HG03045 (cell line): ENCODE results near the gene SCO1.
A peak's percentile ranks its signal among the peaks of the same experiment; 100 is the strongest.
"Not testable (repeated sequence)": the region's sequence is repeated elsewhere in the genome, so short reads cannot be mapped to it uniquely, and the experiment has no call there.

Experiments used
- ATAC-seq: cut with Tn5 transposase; IDR thresholded peaks from one replicate; pipeline ENCODE4 v1.9.1; 2021; ENCODE audit warnings: mild to moderate bottlenecking, moderate library complexity; ENCODE audit not compliant: unreplicated experiment

SCO1 gene

DNA sequence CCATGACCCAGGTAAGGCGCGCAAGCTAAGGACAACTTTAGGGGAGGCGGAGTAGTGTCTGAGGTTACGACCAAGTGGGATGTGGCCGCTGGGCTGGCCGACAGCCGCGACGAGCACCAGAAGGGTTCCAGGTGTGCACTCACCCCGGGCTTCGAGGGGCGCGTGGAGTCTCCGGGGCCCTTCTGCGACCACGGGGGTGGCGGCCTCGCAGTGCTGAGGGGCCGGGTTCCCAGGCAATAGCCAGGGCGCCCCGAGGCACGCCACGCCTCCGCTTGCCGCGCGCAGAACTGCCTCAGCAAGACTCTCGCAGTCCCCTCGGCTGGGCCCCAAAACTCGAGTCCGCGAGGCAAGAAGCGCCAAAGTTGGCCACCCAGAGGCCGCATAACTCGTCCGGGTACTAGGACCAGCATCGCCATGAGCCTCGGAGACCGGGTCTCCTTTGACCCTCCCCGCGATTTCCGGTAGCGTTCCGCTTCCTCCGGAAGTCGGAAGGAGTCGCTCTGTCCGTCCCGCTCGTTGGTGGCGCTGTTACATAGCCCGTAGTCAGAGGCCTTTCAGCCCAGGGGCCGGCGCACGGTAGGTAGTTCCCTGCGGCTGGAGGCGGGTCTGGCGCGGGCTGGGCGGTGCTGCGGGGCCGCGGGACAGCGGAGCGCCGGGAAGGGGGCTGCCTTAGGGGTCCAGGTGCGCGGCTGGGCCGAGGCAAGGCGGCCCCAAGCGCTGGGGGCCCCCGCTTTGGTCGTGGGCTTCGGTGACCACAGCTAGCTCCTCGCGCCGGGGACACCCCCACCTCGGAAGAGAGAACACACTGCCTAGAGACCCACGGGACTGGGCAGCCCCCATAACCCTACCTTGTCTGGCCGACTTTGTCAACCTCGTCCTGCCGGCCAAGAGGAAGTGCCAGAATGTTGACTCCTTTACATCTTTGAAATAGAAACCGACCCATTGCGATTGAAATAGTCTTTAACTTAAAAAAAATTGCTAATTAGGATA is at the start of gene SCO1, which contains the start of gene ADPRM:
Gene SCO1 (minus strand): TSS at position 442 of the 990 bp plus-strand sequence. CDS start 26 bp downstream, at position 416.
Gene ADPRM (plus strand): TSS at position 503 of the 990 bp plus-strand sequence. CDS start 7,333 bp downstream, outside the sequence.
- ATAC-seq: peak; percentile 97

DNA sequence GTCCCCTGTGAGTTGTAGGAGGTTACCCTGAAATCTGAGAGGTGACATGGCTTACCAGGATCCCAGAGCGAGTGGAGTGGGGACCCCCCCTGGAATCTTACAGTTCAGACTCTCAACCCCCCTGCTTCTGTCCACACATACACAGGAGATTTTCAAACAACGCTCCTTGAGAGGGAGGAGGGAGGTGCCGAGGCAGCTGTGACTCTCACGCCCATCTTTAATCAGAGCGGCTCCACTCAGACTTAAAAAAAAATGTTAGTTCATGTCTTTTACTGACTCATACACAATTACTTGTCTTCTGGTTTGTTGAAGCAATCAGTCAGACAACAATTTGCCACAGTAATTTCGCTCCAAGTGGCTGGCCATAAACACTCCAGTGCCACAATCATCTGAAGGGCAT is 47.9 kb upstream of the SCO1 start:
- ATAC-seq: no peak

DNA sequence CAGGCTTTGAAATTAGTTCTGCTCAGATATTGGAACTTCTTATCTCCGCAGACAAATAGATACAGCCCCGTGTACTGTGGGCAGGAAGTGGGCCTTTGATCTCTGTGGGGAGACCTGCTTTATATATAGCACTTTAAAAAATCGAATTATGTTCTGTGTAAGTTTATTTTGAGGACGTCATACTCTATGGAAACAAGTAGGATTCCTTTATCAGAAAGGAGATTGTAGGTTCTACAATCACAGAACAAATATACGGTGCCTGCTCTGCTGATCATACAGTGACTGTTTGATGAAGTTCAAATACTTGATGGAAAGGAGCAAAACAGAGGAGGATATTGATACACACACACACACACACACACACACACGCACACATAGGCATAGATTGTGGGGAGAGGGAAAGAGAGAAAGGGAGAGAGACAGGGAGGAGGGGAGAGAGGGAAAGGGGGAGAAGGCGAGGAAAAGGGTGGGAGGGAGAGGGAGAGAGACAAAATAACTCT is 47.2 kb upstream of the SCO1 start:
- no peak for ATAC-seq

DNA sequence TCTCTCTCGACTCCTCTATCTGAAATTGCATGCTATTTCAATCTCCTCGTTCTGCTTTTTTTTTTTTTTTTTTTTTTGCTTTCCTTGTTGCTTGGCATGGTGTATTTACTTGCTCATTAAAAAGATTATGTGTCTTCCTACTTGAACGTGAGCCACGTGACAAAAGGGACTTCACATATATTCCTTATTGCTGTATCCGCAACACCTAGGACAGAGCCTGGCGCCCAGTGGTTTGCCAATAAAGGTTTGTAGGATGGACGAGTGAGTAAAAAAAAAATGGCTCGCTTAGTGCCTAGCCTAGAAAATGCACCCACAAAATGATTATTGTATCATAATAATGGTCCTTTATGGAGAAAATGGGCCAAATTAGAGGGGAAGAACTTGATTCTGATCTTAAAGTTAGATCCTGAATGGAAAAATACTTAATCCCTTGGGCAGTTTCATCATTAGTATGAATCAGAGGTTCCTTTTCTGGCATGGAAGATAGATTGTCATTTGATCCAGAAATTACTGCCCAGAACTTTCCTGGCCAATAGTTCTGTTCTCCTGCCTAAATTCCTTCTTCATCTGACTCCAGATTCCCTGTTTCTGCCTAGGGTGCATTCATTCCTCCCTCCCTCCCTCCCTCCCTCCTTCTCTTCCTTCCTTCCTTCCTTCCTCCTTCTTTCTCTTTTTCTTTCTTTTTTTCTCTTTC is 46.1 kb upstream of the SCO1 start:
- no peak for ATAC-seq

DNA sequence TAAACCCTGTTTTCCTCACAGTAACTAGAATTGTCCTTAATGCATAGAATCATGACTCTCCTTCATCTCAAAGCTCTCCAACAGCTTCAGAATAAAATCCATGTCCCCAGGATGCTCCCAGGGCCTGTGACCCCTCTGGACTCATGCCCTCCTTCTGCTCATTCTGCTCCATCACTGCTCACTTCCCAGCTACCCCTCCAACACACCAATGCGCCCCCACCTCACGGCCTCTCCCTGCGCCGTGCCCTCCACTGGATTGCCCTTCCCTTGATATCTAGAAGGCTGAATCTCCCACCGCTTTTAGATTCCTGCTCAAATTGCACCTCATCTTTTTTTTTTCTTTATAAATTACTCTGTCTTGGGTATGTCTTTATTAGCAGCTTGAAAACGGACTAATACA is 45.1 kb upstream of the SCO1 start:
- no peak for ATAC-seq

DNA sequence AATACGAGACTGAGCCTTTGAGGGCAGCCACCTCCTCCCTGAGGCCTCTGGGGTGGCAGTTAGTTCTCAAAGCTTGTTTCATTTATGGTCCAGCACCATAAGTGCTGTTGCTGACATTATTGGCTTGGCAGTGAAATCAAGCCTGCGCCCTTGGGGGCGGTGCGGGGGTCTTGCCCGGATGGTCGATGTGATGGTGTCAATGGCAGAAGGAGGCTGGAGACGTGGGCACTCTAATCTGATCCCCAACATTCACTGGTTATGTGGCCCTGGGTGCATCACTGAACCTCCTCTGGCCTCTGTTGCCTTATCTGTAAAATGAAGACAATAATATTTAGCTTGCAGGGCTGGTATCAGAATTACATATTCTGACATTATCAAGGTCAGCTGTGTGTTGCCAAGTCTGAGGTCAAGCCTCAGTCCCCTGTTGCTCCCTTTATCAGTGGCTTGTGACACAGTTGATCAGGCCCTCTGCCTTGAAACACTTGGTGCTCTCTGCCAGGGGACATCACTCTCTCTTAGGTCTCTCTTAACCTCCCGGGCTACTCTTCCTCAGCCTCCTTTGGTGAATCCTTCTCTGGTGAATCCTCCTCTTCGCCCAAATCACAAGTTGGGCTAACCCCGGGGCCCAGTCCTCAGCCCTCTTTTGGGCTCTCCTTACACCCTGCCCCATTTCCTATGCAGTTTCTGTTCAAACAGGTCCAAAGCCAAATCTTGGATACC is 44.2 kb upstream of the SCO1 start:
- no peak for ATAC-seq

DNA sequence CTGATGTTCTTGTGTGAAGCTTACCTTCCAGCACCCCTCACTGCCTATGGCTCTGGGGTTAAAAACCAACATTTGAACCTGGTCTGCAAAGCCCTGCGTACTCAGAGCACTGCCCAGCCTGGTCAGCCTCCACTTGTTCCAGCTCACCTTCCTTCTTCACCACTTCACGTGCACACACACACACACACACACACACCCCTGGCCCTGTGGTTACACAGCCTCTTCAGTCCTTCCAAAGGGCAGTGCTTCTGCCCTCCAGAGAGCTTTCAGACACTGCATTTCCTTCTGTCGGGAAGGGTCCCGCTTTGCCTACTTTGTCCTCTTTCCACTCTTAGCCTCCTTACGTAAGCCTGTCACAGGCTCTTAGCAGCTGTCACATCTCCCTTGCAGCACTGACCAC is 42.1 kb upstream of the SCO1 start:
- ATAC-seq: no peak

DNA sequence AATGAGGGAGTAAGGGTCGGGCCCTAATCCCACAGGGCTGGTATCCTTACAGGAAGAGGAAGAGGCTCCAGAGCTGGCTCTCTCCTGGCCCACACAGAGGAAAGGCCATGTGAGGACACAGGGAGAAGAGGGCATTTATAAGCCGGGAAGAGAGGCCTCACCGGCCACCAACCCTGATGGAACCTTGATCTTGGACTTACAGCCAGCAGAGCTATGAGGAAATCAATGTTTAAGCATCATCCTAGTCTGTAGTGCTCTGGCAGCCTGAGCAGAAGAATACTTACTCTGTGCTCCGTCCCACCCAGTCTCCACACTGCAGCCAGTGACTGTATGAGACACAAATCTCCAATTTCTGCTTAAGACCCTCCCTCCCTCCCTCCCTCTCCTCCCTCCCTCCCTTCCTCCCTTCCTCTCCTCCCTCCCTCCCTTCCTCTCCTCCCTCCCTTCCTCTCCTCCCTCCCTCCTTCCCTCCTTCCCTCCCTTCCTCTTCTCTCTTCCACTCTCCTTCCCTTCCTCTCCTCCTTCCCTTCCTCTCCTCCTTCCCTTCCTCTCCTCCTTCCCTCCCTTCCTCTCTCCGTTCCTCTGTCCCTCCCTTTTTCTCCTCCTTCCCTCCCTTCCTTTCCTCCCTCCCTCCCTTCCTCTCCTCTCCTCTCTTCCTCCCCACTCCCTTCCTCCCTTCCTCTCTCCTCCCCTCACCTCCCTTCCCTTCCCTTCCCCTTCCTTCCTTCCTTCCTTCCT is 41.4 kb upstream of the SCO1 start:
- no peak for ATAC-seq

DNA sequence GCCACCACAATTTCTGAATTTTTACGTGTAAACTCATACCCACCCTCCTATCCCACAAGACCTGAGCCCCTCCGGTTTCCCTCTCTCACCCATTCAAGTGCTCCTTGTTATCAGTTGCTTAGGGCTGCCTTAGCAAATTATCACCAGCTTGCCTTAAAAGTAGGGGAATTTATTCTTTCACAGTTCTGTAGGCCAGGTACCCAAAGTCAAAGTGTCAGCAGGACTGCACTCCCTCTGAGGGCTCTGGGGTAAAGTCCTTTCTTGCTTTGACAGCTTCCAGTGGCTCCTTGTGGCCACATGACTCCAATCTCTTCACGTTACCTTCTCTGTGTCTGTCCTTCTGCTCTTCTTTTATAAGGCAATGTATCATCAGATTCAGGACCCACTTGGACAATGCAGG is 40.4 kb upstream of the SCO1 start:
- no peak for ATAC-seq

DNA sequence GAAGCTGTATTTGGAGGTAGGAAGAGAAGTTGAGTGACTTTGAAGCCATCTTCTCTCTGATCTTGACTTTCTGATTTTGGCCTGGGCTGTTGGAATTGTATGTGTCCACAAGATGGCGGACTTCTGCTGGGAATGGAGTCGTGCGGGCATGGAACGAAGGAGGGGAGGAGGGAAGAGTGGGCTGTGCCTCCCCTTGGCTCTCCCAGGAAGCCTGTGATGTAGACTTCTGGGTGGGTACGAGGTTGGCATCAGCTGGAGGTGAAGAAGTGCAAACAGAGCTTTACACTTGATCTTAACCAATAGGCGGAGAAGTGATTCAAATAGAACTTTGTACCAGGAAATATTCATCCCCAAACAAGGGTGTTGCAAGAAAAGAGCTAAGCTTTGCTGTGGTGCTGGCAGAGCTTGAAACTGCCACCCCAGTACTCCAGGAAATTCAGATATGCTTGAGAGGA is 39.9 kb upstream of the SCO1 start:
- ATAC-seq: no peak

DNA sequence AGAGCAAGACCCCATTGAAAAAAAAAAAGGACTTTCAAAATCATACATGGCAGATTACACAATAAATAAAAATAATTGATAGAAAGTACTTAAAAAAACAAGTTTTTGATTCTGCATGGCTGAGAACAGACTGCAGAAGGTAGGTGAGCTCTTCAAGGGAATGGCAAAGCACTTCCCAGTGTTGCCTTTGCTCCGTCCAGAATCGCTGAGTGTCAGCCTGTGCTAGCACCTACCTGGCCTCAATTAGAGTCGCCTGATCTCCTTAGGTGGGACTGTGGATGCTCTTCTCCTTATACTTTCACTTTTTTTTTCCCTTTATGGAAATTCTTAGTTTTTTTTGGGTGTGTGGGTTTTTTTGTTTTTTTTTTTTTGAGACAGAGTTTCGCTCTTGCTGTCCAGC is 38.5 kb upstream of the SCO1 start:
- no peak for ATAC-seq

DNA sequence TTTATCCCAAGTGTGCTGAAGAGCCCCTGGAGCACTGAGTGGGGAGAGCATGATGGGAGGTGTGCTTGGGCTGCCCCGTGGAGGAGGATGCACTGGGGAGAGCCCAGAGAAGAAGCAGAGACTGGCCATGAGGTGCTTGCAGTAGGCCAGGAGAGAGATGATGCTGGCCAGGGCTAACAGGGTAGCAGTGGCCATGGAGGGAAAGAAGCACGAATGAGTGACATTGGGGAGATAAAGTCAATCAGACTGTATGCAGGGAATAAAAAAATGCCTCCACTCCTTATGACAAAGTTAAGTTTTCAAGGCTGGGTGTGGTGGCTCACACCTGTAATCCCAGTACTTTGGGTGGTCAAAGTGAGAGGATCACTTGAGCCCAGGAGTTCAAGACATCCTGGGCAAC is 37.9 kb upstream of the SCO1 start:
- no peak for ATAC-seq

DNA sequence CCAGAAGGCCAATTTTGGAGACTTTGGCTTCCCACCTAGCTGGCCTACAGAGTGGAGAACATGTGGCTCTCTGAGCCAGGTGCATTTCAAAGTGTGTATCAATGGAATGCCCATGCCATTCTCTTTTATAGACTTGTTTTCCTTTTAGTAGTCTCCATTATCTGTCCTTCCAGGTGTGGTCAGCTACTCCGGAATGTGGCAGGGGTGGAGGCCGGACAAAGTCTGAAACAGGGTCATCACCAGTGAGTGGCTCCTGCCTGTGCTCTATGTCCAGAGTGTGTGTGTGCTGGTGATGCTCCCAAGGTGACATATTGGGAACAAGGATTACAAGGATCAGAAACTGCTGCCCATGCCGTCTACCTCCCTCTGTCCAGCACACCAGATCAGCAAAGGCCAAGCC is 36.3 kb upstream of the SCO1 start:
- ATAC-seq: no peak

DNA sequence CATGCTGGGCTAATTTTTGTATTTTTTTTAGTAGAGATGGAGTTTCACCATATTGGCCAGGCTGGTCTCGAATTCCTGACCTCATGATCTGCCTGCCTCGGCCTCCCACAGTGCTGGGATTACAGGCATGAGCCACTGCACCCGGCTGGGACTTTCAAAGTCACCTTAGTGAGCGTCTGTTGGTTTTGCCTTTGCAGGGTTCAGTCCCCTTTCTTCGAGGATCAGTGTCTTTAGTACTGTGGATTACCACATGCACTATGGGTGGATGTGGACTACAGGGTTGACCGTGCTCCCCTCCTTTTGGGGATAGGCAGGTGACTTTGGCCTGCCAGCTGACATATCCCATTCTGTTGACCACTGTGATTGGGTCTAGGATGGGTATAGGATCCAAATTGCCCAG is 34.8 kb upstream of the SCO1 start:
- ATAC-seq: not testable (repeated sequence)

DNA sequence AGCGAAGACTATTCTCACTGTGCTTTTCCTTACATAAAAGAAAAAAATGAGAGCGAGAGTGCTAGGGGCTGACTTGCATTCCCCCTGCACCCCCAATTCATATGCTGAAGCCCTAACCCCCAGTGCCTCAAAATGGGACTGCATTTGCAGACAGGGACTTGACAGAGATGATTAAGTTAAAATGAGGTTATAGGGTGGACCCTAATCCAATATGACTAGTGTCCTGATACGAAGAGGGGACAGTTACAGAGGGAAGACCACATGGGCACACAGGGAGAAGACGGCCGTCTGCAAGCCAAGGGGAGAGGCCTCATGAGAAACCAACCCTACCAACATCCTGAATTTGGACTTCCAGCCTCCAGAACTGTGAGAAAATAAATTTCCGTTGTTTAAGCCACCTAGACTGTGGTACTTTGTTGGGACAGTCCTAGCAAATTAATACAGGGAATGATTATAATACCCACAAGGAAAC is 34.1 kb upstream of the SCO1 start:
- ATAC-seq: no peak

DNA sequence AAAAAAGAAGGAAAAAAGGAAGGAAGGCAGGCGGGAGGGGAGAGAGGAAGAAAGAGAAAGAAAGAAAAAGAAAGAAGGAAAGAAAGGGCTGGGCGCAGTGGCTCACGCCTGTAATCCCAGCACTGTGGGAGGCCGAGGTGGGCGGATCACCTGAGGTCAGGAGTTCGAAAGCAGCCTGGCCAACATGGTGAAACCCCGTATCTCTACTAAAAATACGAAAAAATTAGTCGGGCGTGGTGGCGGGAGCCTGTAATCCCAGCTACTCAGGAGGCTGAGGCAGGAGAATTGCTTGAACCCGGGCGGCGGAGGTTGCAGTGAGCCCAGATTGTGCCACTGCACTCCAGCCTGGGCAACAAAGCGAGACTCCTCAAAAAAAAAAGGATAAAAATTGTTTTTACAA is 32.9 kb upstream of the SCO1 start:
- ATAC-seq: not testable (repeated sequence)

DNA sequence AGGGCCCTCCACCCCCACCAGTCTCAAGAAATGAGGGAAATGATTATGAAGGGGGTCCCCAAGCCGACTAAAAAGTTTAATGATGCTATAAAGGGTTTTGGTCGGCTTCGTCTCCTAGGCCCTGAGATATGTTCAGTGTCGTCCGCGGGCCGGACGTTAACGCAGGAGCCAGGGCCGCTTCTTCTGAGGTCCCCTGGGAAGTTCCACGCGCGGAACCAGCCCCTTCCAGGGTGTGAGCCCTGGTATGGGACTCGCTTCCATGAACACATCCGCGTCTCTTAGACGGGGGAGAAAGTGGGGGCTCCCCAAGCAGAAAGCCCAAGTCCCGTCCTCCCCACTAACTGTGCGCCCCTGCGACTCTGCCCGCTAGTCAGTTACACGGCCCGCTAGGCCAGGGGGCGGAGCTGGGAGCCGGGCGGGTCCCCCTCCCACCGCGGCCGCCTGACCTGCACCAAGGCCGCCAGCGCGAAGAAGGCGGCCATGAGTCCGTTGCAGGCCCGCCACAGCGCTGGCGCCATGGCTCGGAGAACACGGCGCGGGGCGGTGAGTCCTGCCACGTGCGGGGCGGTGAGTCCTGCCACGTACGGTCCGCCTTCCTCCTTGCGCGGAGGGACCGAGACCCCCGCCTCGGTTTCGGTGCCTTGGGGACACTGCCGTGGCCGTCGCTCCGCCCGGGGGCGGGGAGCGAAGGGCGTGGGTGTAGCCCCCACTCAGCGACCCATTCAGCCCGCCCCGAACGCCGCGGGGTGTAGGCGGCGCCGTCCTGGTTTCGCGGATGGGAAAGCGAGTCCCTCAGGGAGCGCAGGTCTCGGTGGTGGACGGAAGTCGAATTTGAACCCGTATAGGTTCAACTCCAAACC is 32.2 kb upstream of the SCO1 start, which contains the start of gene TMEM220:
Gene TMEM220 (minus strand): TSS at position 690 of the 860 bp plus-strand sequence. CDS start 172 bp downstream, at position 518.
- ATAC-seq: peak; percentile 73

DNA sequence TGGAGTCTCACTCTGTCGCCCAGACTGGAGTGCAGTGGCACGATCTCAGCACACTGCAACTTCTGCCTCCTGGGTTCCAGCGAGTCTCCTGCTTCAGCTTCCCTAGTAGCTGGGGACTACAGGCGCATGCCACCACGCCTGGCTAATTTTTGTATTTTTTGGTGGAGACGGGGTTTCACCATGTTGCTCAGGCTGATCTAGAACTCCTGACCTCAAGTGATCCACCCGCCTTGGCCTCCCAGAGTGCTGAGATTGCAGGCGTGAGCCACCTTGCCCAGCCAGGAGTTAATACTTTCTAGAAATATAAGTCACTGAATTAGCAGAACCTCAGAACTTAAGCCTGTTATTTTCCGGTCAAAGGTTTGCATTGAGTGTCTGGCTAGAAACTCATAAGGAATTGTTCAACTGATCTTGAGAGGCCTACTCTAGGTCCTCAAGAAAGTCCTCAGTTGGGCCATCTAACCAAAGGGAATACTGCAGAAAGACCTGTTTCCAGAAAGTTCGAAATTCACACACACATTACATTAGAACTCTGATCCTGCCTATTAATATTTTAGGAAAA is 31.1 kb upstream of the SCO1 start:
- ATAC-seq: no peak

DNA sequence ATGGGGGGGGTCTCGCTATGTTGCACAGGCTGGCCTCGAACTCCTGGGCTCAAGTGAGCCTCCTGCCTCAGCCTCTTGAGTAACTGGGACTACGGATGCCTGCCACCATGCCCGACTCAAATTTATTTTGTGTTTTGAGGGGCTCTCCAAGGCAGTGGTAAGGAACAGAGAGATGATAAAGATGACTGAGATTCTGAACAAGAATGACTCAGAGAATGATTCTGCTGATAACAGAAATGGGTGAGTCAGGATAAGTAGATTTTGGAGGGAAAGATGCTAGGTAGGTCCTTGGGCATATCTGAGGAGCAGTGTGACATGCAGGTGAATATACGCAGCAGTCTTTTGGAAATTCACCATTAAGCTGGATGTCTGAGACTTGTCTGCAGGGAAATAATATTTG is 29.9 kb upstream of the SCO1 start:
- no peak for ATAC-seq
